ENCODE measurements around the gene GPR78. TPM values are rescaled to one million over a fixed set of nuclear protein-coding genes. Genes with fewer than 3 reads are reported as not detected.
A peak's percentile ranks its signal among the peaks of the same experiment; 100 is the strongest.

GPR78 gene
- total and polyA plus RNA-seq, 2 of the 13 experiments (the other 11 are each of a cell fraction or from before 2014, with no cell fraction given) = 0.01 to 0.07 TPM

GRCh38 chr4:8580321-8581093 lies at the start of gene GPR78 (continued):
- no peak for TF ChIP-seq SNAPC5 (CRISPR knock-in tag; IDR thresholded peaks at IDR 0.05; ENCODE audit: borderline replicate concordance)
- peak; percentile 55; the same call in 1 of the 2 replicates for TF ChIP-seq PITX1 (CRISPR knock-in tag; IDR thresholded peaks at IDR 0.05)
- no peak for TF ChIP-seq YY1 (IDR thresholded peaks at IDR 0.05; ENCODE audit: insufficient read depth, insufficient replicate concordance, low read depth, low read length)
- no peak for TF ChIP-seq IRF9 (CRISPR knock-in tag; IDR thresholded peaks at IDR 0.05; ENCODE audit: borderline replicate concordance)
- no peak for TF ChIP-seq ZNF24 (IDR thresholded peaks at IDR 0.05)
- no peak for TF ChIP-seq ARNTL (CRISPR knock-in tag; IDR thresholded peaks at IDR 0.05)
- no peak for TF ChIP-seq ZNF33B (CRISPR knock-in tag; IDR thresholded peaks at IDR 0.05)
- TF ChIP-seq NKX3-1 (CRISPR knock-in tag; IDR thresholded peaks at IDR 0.05) = peak; percentile 91
- no peak for TF ChIP-seq ZBTB46 (CRISPR knock-in tag; IDR thresholded peaks at IDR 0.05; ENCODE audit: borderline replicate concordance)
- no peak for TF ChIP-seq ZNF674 (CRISPR knock-in tag; IDR thresholded peaks at IDR 0.05; ENCODE audit: low read depth)
- no peak for TF ChIP-seq ZNF180 (CRISPR knock-in tag; IDR thresholded peaks at IDR 0.05; ENCODE audit: borderline replicate concordance, low read depth)
- no peak for TF ChIP-seq HNRNPH1 (optimal IDR thresholded peaks at IDR 0.05; ENCODE audit: low read depth, low read length)
- no peak for TF ChIP-seq ZNF841 (CRISPR knock-in tag; IDR thresholded peaks at IDR 0.05; ENCODE audit: borderline replicate concordance)
- no peak for TF ChIP-seq AHDC1 (CRISPR knock-in tag; IDR thresholded peaks at IDR 0.05; ENCODE audit: borderline replicate concordance)
- TF ChIP-seq CBX2 (IDR thresholded peaks at IDR 0.05; ENCODE audit: low read depth, low read length) = no peak
- no peak for TF ChIP-seq CBX2 (CRISPR knock-in tag; IDR thresholded peaks at IDR 0.05; ENCODE audit: low read depth)
- TF ChIP-seq MED13 (CRISPR knock-in tag; IDR thresholded peaks at IDR 0.05) = no peak
- TF ChIP-seq ZC3H4 (CRISPR knock-in tag; IDR thresholded peaks at IDR 0.05; ENCODE audit: borderline replicate concordance) = no peak
- TF ChIP-seq SMARCC2 (IDR thresholded peaks at IDR 0.05) = no peak
- TF ChIP-seq GTF2F1 (IDR thresholded peaks at IDR 0.05; ENCODE audit: low read length) = no peak
- peak; percentile 69; the same call in 1 of the 2 replicates for TF ChIP-seq CREB3 (CRISPR knock-in tag; IDR thresholded peaks at IDR 0.05)
